HG03060 (cell line): ENCODE data around the gene TBC1D3.
"Not testable (repeated sequence)": the region's sequence is repeated elsewhere in the genome, so short reads cannot be mapped to it uniquely, and the experiment has no call there.

ENCODE experiments used
- ATAC-seq: cut with Tn5 transposase; IDR thresholded peaks from one replicate; pipeline ENCODE4 v1.9.1; 2021; ENCODE audit warnings: low read depth, moderate number of reproducible peaks; ENCODE audit not compliant: unreplicated experiment

The TBC1D3 gene

DNA sequence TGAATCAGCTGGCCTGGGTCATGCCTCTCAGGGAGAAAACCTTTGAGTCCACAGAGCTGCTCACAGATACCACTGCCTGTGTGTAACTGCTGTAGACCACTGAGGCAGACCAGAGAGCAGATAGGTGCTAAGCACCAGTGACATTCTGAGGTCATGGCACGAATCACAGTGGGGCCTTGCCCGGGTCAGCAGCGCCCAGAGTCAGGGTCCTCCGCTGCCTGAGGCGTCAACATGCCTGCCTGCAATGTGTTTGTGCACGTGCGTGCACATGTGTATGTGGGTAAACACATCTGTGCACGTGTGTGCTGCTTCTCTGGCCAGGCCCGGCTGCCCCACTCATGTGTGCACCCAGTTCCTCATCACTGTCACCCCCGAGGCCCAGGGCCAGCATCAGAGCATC, at the start of gene TBC1D3:
Gene TBC1D3, minus strand, starts transcription at position 101 of the 400 bp plus-strand sequence. CDS start 1,526 bp downstream, outside the sequence.
- ATAC-seq, result not testable (repeated sequence)

DNA sequence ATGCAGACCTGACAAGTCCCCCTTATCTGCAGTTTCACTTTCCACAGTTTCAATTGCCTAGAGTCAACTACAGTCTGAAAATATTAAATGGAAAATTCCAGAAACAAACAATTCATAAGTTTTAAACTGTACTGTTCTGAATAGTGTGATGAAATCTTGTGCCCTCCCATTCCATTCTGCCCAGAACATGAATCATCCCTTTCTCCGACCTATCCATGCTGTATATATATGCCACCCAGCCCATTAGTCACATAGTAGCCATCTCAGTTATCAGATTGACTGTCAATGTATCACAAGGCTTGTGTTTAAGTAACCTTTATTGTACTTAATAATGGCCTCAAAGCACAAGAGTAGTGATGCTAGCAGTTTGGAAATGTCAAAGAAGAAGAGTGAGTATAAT, 40.4 kb upstream of the TBC1D3 start:
- not testable (repeated sequence) for ATAC-seq

DNA sequence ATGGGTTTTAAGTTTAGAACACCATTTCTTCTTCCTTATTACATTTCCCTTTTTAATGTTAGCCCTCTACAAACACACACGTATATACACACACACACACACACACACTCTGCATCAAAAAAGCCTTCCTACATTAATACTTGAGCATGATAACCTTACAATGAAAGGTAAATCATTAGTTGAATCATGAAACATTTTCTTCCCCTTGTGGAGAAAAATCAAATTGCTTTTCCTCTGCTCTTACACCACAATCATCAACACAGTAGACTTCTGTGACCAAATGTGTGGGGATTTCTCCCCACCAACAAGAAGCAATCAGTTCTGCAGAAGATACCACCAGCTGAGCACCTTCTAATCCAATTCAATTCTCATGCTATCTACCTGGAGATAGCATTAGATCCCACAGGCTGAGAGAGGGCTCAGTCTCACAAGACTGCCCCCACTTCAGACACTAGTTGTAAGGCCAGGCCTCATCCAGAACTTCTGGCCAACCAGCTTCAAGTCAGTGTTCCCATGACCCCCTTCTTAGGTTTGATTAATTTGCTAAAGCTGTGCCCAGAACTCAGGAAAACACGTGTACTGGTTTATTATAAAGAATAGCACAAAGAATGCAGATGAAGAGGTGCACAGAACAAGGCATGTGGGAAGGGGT, 33.6 kb upstream of the TBC1D3 start:
- not testable (repeated sequence) for ATAC-seq

DNA sequence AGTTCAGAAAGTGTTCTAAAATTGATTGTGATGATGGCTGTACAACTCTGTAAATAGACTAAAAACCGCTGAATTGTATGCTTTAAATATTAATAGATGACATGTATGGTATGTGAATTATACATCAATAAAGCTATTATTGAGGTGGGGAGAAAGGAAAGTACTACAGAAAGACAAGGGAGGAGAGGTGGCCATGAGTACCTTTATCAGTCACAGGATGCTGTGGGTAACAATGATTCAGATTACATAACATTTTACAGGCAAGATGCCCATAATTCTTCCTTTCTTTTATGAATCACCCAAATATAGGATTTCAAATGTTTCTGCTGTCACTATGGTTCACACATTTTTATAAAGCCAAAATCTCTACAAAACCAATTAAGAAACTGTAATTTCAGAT, 28.5 kb upstream of the TBC1D3 start:
- not testable (repeated sequence) for ATAC-seq

DNA sequence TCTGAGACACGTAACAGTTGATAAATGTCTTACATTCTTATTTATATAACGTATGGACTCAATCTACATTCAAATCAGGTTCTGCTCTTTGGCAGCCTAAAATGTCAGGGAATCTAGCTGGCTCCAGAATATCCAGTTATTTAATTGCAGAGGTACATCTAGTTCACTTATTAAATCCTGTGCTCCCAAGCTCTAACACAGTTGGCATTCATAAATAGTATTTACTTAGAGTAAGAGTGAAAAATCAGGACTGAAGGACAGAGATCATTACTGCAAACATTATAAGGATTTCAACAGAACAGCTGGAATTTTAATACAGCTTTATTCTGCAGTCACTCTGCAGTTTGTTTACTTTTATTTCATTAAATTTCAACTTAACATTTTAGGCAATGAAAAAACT, 7.9 kb upstream of the TBC1D3 start:
- not testable (repeated sequence) for ATAC-seq

DNA sequence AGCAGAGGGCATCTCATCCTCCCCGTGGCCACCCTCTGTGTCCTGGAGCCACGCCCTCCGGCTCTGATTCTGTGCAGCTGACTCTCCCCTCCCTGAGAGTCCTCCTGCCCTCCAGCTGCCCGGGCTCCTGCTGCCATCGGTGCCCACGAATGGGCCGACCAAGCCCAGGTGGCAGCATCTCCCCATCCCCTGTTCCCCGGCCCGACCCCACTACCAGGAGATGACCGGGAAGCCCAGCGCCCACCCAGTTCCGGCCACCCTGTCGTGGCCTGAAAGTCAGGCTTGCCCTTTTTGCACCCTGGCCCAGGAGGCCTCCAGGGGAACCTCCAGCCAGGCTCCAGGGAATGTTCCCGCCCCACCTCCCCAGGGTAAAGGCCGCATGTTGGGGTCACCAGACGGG, 57.5 kb downstream of the TBC1D3 start:
- not testable (repeated sequence) for ATAC-seq
